HCT116 (cell line): ENCODE results near the gene MTERF4.

Experiments
- CTCF ChIP-seq, 3 experiments: fragments of 200-600 bp in 1 of 3; sonication (generic) in 1 of 3; IDR thresholded peaks in 2 of 3; conservative IDR thresholded peaks in 1 of 3; 2 replicates each; pipeline ENCODE4 v1.5.1; 2012 to 2017; ENCODE audit warnings: low read depth in 2 of 3, low read length in 2 of 3, antibody characterized with exemption in 1 of 3, borderline replicate concordance in 1 of 3, control low read depth in 1 of 3, mild to moderate bottlenecking in 1 of 3, mixed read lengths in 1 of 3, mixed run types in 1 of 3, moderate library complexity in 1 of 3; ENCODE audit not compliant: insufficient read depth in 1 of 3
- POLR2A ChIP-seq: IDR thresholded peaks from 2 replicates; pipeline ENCODE4 v1.7.0; 2011; ENCODE audit warnings: borderline replicate concordance; ENCODE audit not compliant: insufficient read depth, insufficient read length; ENCODE audit errors: extremely low read depth
- RAD21 ChIP-seq: IDR thresholded peaks from 2 replicates; pipeline ENCODE4 v1.6.1; 2012; ENCODE audit warnings: low read depth, mild to moderate bottlenecking
- ZBTB33 ChIP-seq: IDR thresholded peaks from 2 replicates; pipeline ENCODE4 v1.6.1; 2011; ENCODE audit warnings: mild to moderate bottlenecking, low read length, moderate library complexity; ENCODE audit not compliant: insufficient replicate concordance; ENCODE audit errors: extremely low read depth

GRCh38 chr2:241148239-241148638 is 46.2 kb upstream of the MTERF4 start:
- TF ChIP-seq CTCF (IDR thresholded peaks at IDR 0.05 in 2 of 3, conservative IDR thresholded peaks at IDR 0.05 in 1 of 3; ENCODE audit: borderline replicate concordance in 1 of 3, insufficient read depth in 1 of 3, low read depth in 2 of 3, low read length in 2 of 3) (no peak), ZBTB33 (no peak), POLR2A (no peak), RAD21 (no peak)
